MM.1S (cell line): Measurements from ENCODE around the gene MSTN.

Experiments
- DNase-seq: peaks from one replicate; pipeline ENCODE4 v3.0.0-alpha.2; 2015
- H2AFZ ChIP-seq: fragments of 300-600 bp; sonication (generic); 2 replicates; pipeline ENCODE4 v1.6.0; 2016; ENCODE audit warnings: antibody characterized with exemption, low read length
- H3F3A ChIP-seq: fragments of 300-600 bp; sonication (generic); 2 replicates; pipeline ENCODE4 v1.6.1; 2016; ENCODE audit warnings: mild to moderate bottlenecking, antibody characterized with exemption, low read length, moderate library complexity, mixed read lengths; ENCODE audit not compliant: insufficient read depth
- H3K27ac ChIP-seq: fragments of 300-600 bp; sonication (generic); 2 replicates; pipeline ENCODE4 v1.5.1; 2016; ENCODE audit warnings: mild to moderate bottlenecking, low read length
- H3K27me3 ChIP-seq: fragments of 300-600 bp; sonication (generic); replicated peaks from 2 replicates; pipeline ENCODE4 v1.6.0; 2016; ENCODE audit warnings: low read length; ENCODE audit not compliant: insufficient read depth
- H3K36me3 ChIP-seq: fragments of 300-600 bp; sonication (generic); replicated peaks from 2 replicates; pipeline ENCODE4 v1.6.1; 2016; ENCODE audit warnings: mild to moderate bottlenecking, low read length, mixed read lengths; ENCODE audit not compliant: insufficient read depth
- H3K4me1 ChIP-seq: fragments of 300-600 bp; sonication (generic); 2 replicates; pipeline ENCODE4 v1.6.1; 2016; ENCODE audit warnings: low read length, mixed read lengths
- H3K4me2 ChIP-seq: fragments of 300-600 bp; sonication (generic); 2 replicates; pipeline ENCODE4 v1.6.0; 2016; ENCODE audit warnings: low read depth, low read length
- H3K4me3 ChIP-seq: fragments of 300-600 bp; sonication (generic); 2 replicates; pipeline ENCODE4 v1.5.1; 2016; ENCODE audit warnings: low read length, mixed read lengths
- H3K79me2 ChIP-seq: fragments of 300-600 bp; sonication (generic); 2 replicates; pipeline ENCODE4 v1.6.1; 2016; ENCODE audit warnings: mixed run types, low read length, mixed read lengths
- H3K9ac ChIP-seq: fragments of 300-600 bp; sonication (generic); 2 replicates; pipeline ENCODE4 v1.6.1; 2016; ENCODE audit warnings: low read length, mixed read lengths
- H3K9me2 ChIP-seq: fragments of 300-600 bp; sonication (generic); replicated peaks from 2 replicates; pipeline ENCODE4 v1.6.1; 2016; ENCODE audit warnings: mild to moderate bottlenecking, low read length, mixed read lengths; ENCODE audit not compliant: insufficient read depth
- H3K9me3 ChIP-seq: fragments of 300-600 bp; sonication (generic); replicated peaks from 2 replicates; pipeline ENCODE4 v1.6.1; 2016; ENCODE audit warnings: mild to moderate bottlenecking, low read length, mixed read lengths; ENCODE audit not compliant: insufficient read depth
- H4K20me1 ChIP-seq: fragments of 300-600 bp; sonication (generic); 2 replicates; pipeline ENCODE4 v1.6.1; 2016; ENCODE audit warnings: mild to moderate bottlenecking, low read length, moderate library complexity, mixed read lengths; ENCODE audit not compliant: insufficient read depth
- EZH2 ChIP-seq: fragments of 300-600 bp; sonication (generic); optimal IDR thresholded peaks from 2 replicates; pipeline ENCODE3; 2017; ENCODE audit warnings: low read depth, mild to moderate bottlenecking, antibody characterized with exemption, low read length, mixed read lengths
- EZH2phosphoT487 ChIP-seq: fragments of 300-600 bp; sonication (generic); IDR thresholded peaks from 2 replicates; pipeline ENCODE4 v1.6.1; 2018; ENCODE audit warnings: antibody characterized with exemption, low read length
- TF ChIP-seq, protein P1 (sequence below): fragments of 300-600 bp; sonication (generic); IDR thresholded peaks from 2 replicates; pipeline ENCODE4 v1.5.1; 2016; ENCODE audit warnings: antibody characterized with exemption, low read length, mixed read lengths

The MSTN gene

GRCh38 chr2:190103144-190103543 lies 40.6 kb upstream of the MSTN start:
- no peak for DNase-seq
- no peak overlapping the region for H3K9ac ChIP-seq

DNA sequence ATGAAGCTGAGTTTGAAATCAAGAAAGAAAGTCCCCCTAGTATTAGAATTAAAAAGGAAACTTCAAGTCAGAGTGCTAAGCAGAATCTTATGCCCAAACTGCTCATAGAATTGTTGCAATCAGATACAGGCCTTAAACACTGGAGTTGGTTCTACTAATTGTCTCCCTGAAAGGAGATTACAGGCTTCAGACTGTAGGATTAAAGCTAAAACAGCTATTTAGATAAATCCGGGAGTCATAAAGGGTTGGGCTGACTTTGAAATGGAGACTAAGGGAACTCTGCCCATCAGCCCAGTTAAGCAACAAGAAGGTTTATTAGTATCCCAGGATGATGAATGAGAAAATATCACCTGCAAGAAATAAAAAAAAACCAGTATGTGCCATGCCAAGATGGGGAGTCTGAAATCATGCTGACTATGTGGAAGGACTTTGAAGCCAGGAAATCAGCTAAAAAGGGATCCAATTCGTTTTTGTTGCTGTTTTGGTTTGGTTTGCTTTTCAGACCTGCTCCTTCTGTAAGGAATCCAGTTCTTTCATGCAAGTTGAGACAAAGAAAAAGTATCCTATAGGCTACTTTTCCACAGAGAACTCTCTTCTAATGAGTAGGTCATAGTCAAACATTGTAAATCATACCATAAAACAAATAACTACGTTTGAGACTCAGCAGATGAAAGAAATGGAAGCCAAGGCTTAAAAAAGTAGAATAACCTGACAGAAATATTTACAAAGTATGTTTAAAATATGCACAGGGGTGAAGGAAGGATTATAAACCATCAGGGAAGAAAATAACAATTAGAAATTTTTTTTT lies 37.6 kb upstream of the MSTN start:
- Histone ChIP-seq H4K20me1 (no peaks in the 10 kb centered on the region), H3K79me2 (no peaks in the 10 kb centered on the region), H3K27ac (no peak overlapping the region), H3K4me3 (no peak overlapping the region), H3K9ac (no peak overlapping the region), H3K9me3 (no peaks in the 10 kb centered on the region), H3F3A (no peaks in the 10 kb centered on the region), H2AFZ (no peak overlapping the region), H3K4me1 (0 out of 2 replicates have a peak, but pooled peaks cover 5% of the 10 kb centered on the region), H3K9me2 (no peaks in the 10 kb centered on the region), H3K27me3 (no peaks in the 10 kb centered on the region), H3K4me2 (no peak overlapping the region), H3K36me3 (no peaks in the 10 kb centered on the region)
- TF ChIP-seq EZH2phosphoT487 (no peak), EZH2 (no peak)
- DNase-seq: no peak

More at GRCh38 chr2:190103144-190103543, 40.6 kb upstream of the MSTN start:
- Histone ChIP-seq H3K9me3 (no peaks in the 10 kb centered on the region), H3K27me3 (no peaks in the 10 kb centered on the region), H3K27ac (no peak overlapping the region), H3K4me2 (no peak overlapping the region), H3F3A (no peaks in the 10 kb centered on the region), H3K36me3 (no peaks in the 10 kb centered on the region), H2AFZ (no peak overlapping the region), H3K79me2 (no peaks in the 10 kb centered on the region), H3K4me1 (0 out of 2 replicates have a peak, but pooled peaks cover 5% of the 10 kb centered on the region), H3K4me3 (no peak overlapping the region), H3K9me2 (no peaks in the 10 kb centered on the region), H4K20me1 (no peaks in the 10 kb centered on the region)
- TF ChIP-seq EZH2phosphoT487 (no peak), EZH2 (no peak)
- TF ChIP-seq, protein P1, sequence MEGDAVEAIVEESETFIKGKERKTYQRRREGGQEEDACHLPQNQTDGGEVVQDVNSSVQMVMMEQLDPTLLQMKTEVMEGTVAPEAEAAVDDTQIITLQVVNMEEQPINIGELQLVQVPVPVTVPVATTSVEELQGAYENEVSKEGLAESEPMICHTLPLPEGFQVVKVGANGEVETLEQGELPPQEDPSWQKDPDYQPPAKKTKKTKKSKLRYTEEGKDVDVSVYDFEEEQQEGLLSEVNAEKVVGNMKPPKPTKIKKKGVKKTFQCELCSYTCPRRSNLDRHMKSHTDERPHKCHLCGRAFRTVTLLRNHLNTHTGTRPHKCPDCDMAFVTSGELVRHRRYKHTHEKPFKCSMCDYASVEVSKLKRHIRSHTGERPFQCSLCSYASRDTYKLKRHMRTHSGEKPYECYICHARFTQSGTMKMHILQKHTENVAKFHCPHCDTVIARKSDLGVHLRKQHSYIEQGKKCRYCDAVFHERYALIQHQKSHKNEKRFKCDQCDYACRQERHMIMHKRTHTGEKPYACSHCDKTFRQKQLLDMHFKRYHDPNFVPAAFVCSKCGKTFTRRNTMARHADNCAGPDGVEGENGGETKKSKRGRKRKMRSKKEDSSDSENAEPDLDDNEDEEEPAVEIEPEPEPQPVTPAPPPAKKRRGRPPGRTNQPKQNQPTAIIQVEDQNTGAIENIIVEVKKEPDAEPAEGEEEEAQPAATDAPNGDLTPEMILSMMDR: no peak

DNA sequence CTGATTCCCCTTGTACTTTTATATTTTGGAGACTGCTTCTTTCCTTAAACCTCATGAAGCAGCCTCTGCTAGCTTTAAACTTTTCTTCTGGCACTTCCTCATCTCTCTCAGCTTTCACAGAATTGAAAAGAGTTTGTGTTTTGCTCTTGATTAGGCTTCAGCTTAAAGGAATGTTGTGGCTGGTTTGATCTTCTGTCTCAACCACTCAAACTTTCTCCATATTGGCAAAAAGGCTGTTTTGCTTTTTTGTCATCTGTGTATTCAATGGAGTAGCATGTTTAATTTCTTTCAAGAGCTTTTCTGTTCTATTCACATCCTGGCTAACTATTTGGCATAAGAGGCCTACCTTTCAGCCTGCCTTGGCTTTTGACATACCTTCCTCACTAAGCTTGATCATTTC lies 36.3 kb upstream of the MSTN start:
- no peaks in the 10 kb centered on the region for H3K27me3 ChIP-seq
- H3K4me1 ChIP-seq: 0 out of 2 replicates have a peak, but pooled peaks cover 5% of the 10 kb centered on the region
- DNase-seq: no peak
- H2AFZ ChIP-seq: no peak overlapping the region
- no peak overlapping the region for H3K27ac ChIP-seq
- TF ChIP-seq EZH2phosphoT487 (no peak), EZH2 (no peak)
- TF ChIP-seq, protein P1: no peak
- H3F3A ChIP-seq: no peaks in the 10 kb centered on the region
- no peak overlapping the region for H3K4me2 ChIP-seq
- H3K79me2 ChIP-seq: no peaks in the 10 kb centered on the region
- no peak overlapping the region for H3K9ac ChIP-seq
- no peak overlapping the region for H3K4me3 ChIP-seq
- no peaks in the 10 kb centered on the region for H4K20me1 ChIP-seq
- H3K9me2 ChIP-seq: no peaks in the 10 kb centered on the region
- no peaks in the 10 kb centered on the region for H3K9me3 ChIP-seq
- H3K36me3 ChIP-seq: no peaks in the 10 kb centered on the region

DNA sequence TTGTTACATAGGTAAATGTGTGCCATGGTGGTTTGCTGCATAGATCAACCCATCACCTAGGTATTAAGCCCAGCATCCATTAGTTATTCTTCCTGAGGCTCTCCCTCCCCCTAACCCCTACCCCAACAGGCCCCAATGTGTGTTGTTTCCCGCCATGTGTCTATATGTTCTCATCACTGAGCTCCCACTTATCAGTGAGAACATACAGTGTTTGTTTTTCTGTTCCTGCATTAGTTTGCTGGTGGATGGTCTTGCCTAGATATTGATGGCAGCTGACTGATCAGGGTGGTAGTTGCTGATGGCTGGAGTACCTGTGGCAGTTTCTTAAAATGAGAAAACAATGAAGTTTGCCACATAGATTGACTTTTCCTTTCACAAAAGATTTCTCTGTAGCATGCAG lies 34.6 kb upstream of the MSTN start:
- Histone ChIP-seq H3K4me1 (no peaks in the 10 kb centered on the region), H3K79me2 (no peaks in the 10 kb centered on the region), H3K27ac (no peak overlapping the region), H4K20me1 (no peaks in the 10 kb centered on the region), H3K36me3 (no peaks in the 10 kb centered on the region), H3K9me2 (no peaks in the 10 kb centered on the region), H2AFZ (no peak overlapping the region), H3K4me3 (no peak overlapping the region), H3K4me2 (no peak overlapping the region), H3K27me3 (no peaks in the 10 kb centered on the region), H3K9ac (no peak overlapping the region), H3F3A (no peaks in the 10 kb centered on the region), H3K9me3 (no peaks in the 10 kb centered on the region)
- no peak for DNase-seq
- TF ChIP-seq EZH2phosphoT487: no peak
- no peak for TF ChIP-seq EZH2
- TF ChIP-seq, protein P1: no peak
